GM10266 (cell line): ENCODE measurements around the gene CHSY3.

Experiments used
- DNase-seq: peaks from one replicate; pipeline ENCODE4 v3.0.0; 2012; ENCODE audit errors: extremely low spot score
- CTCF ChIP-seq: IDR thresholded peaks from 2 replicates; pipeline ENCODE4 v1.5.1; 2012; ENCODE audit warnings: mild to moderate bottlenecking, low read depth; ENCODE audit not compliant: control insufficient read depth, insufficient read depth; ENCODE audit errors: missing control alignments

CHSY3 gene

GRCh38 chr5:129996896-129997295 lies 92.6 kb downstream of the CHSY3 start:
- DNase-seq, result no peak
- TF ChIP-seq CTCF, result no peak

GRCh38 chr5:130000460-130000859 lies 96.2 kb downstream of the CHSY3 start:
- no peak for DNase-seq
- TF ChIP-seq CTCF, result no peak

GRCh38 chr5:130002183-130002582 lies 97.9 kb downstream of the CHSY3 start:
- no peak for TF ChIP-seq CTCF

GRCh38 chr5:130002876-130003275 lies 98.6 kb downstream of the CHSY3 start:
- no peak for TF ChIP-seq CTCF
- no peak for DNase-seq

More at GRCh38 chr5:130002183-130002582, 97.9 kb downstream of the CHSY3 start:
- no peak for DNase-seq

- no peak for TF ChIP-seq CTCF
Observed at GRCh38 chr5:130011986-130012385, 107.7 kb downstream of the CHSY3 start.

GRCh38 chr5:130017173-130017572 lies 112.9 kb downstream of the CHSY3 start:
- no peak for DNase-seq
- no peak for TF ChIP-seq CTCF

More at GRCh38 chr5:130011986-130012385, 107.7 kb downstream of the CHSY3 start:
- DNase-seq, result no peak

GRCh38 chr5:130018641-130019040 lies 114.4 kb downstream of the CHSY3 start:
- no peak for TF ChIP-seq CTCF

More at GRCh38 chr5:130018641-130019040, 114.4 kb downstream of the CHSY3 start:
- DNase-seq, result no peak
